Pancreas (tissue), 10 donors: ENCODE results near the gene TFAP2A. TPM values are rescaled to one million over a fixed set of nuclear protein-coding genes. Genes with fewer than 3 reads are reported as not detected.

Experiments used
- ATAC-seq, 4 donors: fragments of 200-7000 bp; cut with Tn5 transposase; one replicate each; pipeline versions ENCODE4 v1.8.0 to v1.9.1; 2020; ENCODE audit warnings: mild to moderate bottlenecking in 4 of 4, moderate library complexity in 4 of 4
- DNase-seq, 6 donors: peaks; one replicate each; pipeline ENCODE4 v3.0.0-alpha.2; 2020
- FAIRE-seq: peaks from 2 replicates; lab custom pipeline; 2012; peaks lifted over from hg19 to GRCh38; lab: Jason Lieb, UNC
- H3K27ac ChIP-seq, 4 donors: fragments of 200-600 bp; sonication (generic); 1 replicate in 3 of 4; 2 replicates in 1 of 4; pipeline versions ENCODE4 v1.5.0 to v1.8.0; 2020
- H3K27me3 ChIP-seq, 4 donors: fragments of 200-600 bp; one replicate each; pipeline ENCODE4 v1.8.0; 2021
- H3K36me3 ChIP-seq, 3 donors: fragments of 200-600 bp; sonication (generic) in 1 of 3; one replicate each; pipeline versions ENCODE4 v1.5.0 to v1.8.0; 2020 to 2021
- H3K4me1 ChIP-seq, 3 donors: fragments of 200-600 bp; one replicate each; pipeline ENCODE4 v1.8.0; 2021
- H3K4me3 ChIP-seq, 4 donors: fragments of 200-600 bp; sonication (generic) in 2 of 4; one replicate each; pipeline versions ENCODE4 v1.5.0 to v1.8.0; 2020 to 2021
- H3K9me3 ChIP-seq, 4 donors: fragments of 200-600 bp; one replicate each; pipeline ENCODE4 v1.8.0; 2021
- CTCF ChIP-seq, 4 donors: fragments of 200-600 bp; sonication (generic) in 3 of 4; IDR thresholded peaks; one replicate each; pipeline versions ENCODE4 v1.5.0 to v1.8.0; 2021; ENCODE audit warnings: antibody characterized with exemption in 4 of 4
- WGBS, 2 donors: extraction: QIAGEN DNeasy Blood & Tissue Kit; methylation state at CpG; one replicate each; pipeline ENCODE4 v1.1.7; 2013; 5-methylcytosine and 5-hydroxymethylcytosine counted together
- intact Hi-C, 3 donors: fragments of 100-400 bp; cut with DNase I; formaldehyde crosslinking; loops; one replicate each; pipeline versions ENCODE4 v1.11.1 to v1.14.2; 2022
- polyA plus RNA-seq, 2 donors: library from polyadenylated mRNA; stranded (reverse); fragments of 200-250 nt; gene quantifications; one replicate each; pipeline ENCODE4 v1.2.3, GENCODE V29; 2013
- total RNA-seq, 6 donors: library from RNA; stranded (reverse); fragmentation: NEBNext Ultra II Directional in 4 of 6; extraction: Animal tissue kit (Norgen Biotek cat#: 25700) in 4 of 6; gene quantifications; one replicate each; pipeline versions ENCODE4 v1.2.1 to v1.2.4, GENCODE V29; 2021 to 2023
- donor health status: healthy with polysubstance abuse.
- donor health status: DM: no; HTN: no; CAD: no; lungs with moderate emphysema.
- donor health status: DM: no; HTN: no; CAD: no.
- donor health status: control.
- donor health status: control.
- donor health status: Bipolar disorder and iron deficiency.
- donor health status: DM: yes; HTN: yes; CAD: no.
- donor health status: DM: no; HTN: no; CAD: no.
- donor health status: DM: no; HTN: no; CAD: no.
- donor health status: DM: yes; HTN: yes; CAD: no.

The TFAP2A gene
- total and polyA plus RNA-seq, 8 donors: 0.12 to 1.3 (median 0.23) TPM

DNA sequence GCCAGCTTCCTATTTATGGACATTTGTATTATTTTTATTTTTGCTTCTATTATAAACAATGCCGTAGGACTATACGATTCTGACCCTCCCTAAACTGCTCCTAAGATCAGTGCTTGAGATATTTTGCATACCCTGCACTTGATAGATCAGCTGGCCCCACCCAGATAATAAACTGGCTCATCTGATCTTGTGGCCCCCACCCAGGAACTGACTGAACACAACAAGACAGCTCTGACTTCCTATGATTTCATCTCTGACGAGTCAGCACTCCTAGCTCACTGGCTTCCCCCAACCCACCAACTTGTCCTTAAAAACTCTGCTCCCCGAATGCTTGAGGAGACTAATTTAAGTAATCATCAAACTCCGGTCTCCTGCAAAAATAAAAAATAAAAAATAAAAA lies 34.9 kb upstream of the TFAP2A start:
- H3K27me3 ChIP-seq: no peaks in the 10 kb centered on the region
- no peak overlapping the region for H3K27ac ChIP-seq
- FAIRE-seq: no peak
- ATAC-seq: no peak
- no peaks in the 10 kb centered on the region for H3K4me1 ChIP-seq
- H3K9me3 ChIP-seq: no peaks in the 10 kb centered on the region
- 64 to 72% methylated on average over 5 of the region's 5 CpGs for WGBS, 2 donors
- intact Hi-C loops: no loop called here
- H3K4me3 ChIP-seq: no peak overlapping the region
- no peak for DNase-seq
- TF ChIP-seq CTCF (IDR thresholded peaks at IDR 0.05): no peak
- no peaks in the 10 kb centered on the region for H3K36me3 ChIP-seq

GRCh38 chr6:10448096-10448495 lies 33.2 kb upstream of the TFAP2A start:
- DNase-seq (no peak), FAIRE-seq (no peak), ATAC-seq (no peak)
- no peak for TF ChIP-seq CTCF (IDR thresholded peaks at IDR 0.05)
- H3K36me3 ChIP-seq: no peaks in the 10 kb centered on the region
- H3K4me1 ChIP-seq: no peaks in the 10 kb centered on the region
- no peaks in the 10 kb centered on the region for H3K9me3 ChIP-seq
- H3K27ac ChIP-seq: no peak overlapping the region
- intact Hi-C loops: no loop called here
- no peaks in the 10 kb centered on the region for H3K27me3 ChIP-seq
- 53 to 59% methylated on average over 1 of the region's 1 CpG for WGBS, 2 donors
- H3K4me3 ChIP-seq: no peak overlapping the region

DNA sequence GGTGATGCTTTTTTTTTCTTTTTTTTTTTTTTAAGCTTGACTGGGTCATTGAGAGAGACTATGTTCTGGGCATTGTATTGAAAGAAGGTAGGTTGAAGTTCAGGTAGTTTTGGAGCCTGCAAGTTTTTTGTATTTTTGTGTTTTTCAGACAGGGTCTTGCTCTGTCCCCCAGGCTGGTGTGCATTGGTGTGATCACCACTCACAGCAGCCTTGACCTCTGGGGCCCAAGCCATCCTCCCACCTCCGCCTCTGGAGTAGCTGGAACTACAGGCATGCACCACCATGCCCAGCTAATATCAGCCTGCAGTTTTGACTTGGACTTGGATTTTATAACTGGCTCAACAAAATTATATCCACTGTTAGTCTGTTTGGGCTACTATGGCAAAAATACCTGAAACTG lies 31.7 kb upstream of the TFAP2A start:
- ATAC-seq (no peak), DNase-seq (no peak), FAIRE-seq (no peak)
- intact Hi-C loops: no loop called here
- Histone ChIP-seq H3K4me3 (no peak overlapping the region), H3K36me3 (no peaks in the 10 kb centered on the region), H3K27ac (no peak overlapping the region), H3K27me3 (no peaks in the 10 kb centered on the region), H3K4me1 (no peaks in the 10 kb centered on the region), H3K9me3 (no peaks in the 10 kb centered on the region)
- WGBS, 2 donors: 85 to 88% methylated on average over 1 of the region's 1 CpG
- no peak for TF ChIP-seq CTCF (IDR thresholded peaks at IDR 0.05)

DNA sequence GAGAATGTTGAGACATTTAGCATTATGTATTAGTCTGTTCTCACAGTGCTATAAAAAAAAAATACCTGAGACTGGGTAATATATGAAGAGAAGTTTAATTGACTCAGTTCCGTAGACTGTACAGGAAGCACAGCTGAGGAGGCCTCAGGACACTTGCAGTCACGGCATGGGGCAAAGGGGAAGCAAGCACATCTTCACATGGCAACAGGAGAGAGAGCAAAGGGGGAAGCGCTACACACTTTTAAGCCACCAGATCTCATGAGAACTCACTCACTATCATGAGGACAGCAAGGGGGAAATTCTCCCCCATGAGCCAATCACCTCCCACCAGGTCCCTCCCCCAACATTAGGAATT lies 26.8 kb upstream of the TFAP2A start:
- H3K9me3 ChIP-seq: no peaks in the 10 kb centered on the region
- H3K27me3 ChIP-seq: peaks cover 0 to 4% (median 0%) of the 10 kb centered on the region in 4 donors
- no peak for FAIRE-seq
- DNase-seq: no peak
- H3K36me3 ChIP-seq: no peaks in the 10 kb centered on the region
- ATAC-seq: no peak
- H3K4me3 ChIP-seq: no peak overlapping the region
- H3K4me1 ChIP-seq: no peaks in the 10 kb centered on the region
- WGBS, 2 donors: 66 to 79% methylated on average over 3 of the region's 3 CpGs
- TF ChIP-seq CTCF (IDR thresholded peaks at IDR 0.05): no peak
- no peak overlapping the region for H3K27ac ChIP-seq
- intact Hi-C loops: no loop called here

DNA sequence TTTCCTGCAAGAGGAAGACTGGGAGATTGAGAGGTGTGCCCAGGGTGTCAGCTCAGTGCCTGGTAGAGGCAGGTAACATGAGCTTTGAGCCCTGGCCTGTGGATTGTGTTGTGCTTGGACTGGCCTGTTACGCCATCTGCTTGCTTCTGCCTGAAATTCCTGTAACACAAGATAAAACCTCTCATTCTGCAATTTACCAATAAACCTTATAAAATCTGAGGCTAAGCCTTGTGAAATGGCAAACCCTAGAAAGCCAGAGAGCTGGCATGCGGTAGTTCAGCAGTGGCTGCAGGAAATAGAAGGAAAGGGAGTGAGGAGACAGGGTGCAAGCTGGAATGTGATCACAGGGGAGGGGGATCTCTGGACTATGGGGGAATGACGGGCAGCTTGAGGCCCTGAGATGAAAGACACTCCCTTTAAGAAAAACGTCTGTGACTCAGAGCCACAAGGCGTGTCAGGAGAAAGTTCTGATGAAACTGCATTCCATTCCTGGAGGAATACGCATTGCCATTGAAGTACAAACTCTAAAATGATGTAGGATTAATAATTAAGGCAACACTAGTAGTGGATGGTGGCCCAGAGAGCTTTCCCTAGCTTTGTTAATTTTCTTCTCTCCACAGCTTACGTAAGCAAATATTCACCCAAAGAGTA lies 26.3 kb upstream of the TFAP2A start:
- no peak overlapping the region for H3K27ac ChIP-seq
- H3K9me3 ChIP-seq: no peaks in the 10 kb centered on the region
- WGBS, 2 donors: 57 to 61% methylated on average over 7 of the region's 7 CpGs
- H3K4me3 ChIP-seq: no peak overlapping the region
- DNase-seq (no peak), FAIRE-seq (no peak), ATAC-seq (peak in 2 of 4 donors; percentile 30 to 76)
- H3K4me1 ChIP-seq: no peaks in the 10 kb centered on the region
- intact Hi-C loops: no loop called here
- peaks cover 0 to 4% (median 0%) of the 10 kb centered on the region in 4 donors for H3K27me3 ChIP-seq
- no peak for TF ChIP-seq CTCF (IDR thresholded peaks at IDR 0.05)
- H3K36me3 ChIP-seq: no peaks in the 10 kb centered on the region
